ENCODE measurements around the gene MRGPRX3.

- TF ChIP-seq, protein P1, sequence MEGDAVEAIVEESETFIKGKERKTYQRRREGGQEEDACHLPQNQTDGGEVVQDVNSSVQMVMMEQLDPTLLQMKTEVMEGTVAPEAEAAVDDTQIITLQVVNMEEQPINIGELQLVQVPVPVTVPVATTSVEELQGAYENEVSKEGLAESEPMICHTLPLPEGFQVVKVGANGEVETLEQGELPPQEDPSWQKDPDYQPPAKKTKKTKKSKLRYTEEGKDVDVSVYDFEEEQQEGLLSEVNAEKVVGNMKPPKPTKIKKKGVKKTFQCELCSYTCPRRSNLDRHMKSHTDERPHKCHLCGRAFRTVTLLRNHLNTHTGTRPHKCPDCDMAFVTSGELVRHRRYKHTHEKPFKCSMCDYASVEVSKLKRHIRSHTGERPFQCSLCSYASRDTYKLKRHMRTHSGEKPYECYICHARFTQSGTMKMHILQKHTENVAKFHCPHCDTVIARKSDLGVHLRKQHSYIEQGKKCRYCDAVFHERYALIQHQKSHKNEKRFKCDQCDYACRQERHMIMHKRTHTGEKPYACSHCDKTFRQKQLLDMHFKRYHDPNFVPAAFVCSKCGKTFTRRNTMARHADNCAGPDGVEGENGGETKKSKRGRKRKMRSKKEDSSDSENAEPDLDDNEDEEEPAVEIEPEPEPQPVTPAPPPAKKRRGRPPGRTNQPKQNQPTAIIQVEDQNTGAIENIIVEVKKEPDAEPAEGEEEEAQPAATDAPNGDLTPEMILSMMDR (IDR thresholded peaks at IDR 0.05; ENCODE audit: insufficient read depth, low read depth, low read length): no peak
- TF ChIP-seq EZH2 (IDR thresholded peaks at IDR 0.05; ENCODE audit: insufficient read depth, low read length): no peak
Measured at GRCh38 chr11:18171377-18172000, 39.1 kb downstream of the MRGPRX3 start.

Data from astrocyte (in vitro differentiated cells and primary cell).